GM20431 (cell line): ENCODE data around the gene DEPDC5.

Experiments used
- in situ Hi-C: fragments of 300-500 bp; cut with MseI, MboI; formaldehyde crosslinking; loops from one replicate; pipeline ENCODE4 v1.15.0; 2020; ENCODE audit warnings: low sequenced_read_pairs; ENCODE audit not compliant: unreplicated experiment

Gene DEPDC5

DNA sequence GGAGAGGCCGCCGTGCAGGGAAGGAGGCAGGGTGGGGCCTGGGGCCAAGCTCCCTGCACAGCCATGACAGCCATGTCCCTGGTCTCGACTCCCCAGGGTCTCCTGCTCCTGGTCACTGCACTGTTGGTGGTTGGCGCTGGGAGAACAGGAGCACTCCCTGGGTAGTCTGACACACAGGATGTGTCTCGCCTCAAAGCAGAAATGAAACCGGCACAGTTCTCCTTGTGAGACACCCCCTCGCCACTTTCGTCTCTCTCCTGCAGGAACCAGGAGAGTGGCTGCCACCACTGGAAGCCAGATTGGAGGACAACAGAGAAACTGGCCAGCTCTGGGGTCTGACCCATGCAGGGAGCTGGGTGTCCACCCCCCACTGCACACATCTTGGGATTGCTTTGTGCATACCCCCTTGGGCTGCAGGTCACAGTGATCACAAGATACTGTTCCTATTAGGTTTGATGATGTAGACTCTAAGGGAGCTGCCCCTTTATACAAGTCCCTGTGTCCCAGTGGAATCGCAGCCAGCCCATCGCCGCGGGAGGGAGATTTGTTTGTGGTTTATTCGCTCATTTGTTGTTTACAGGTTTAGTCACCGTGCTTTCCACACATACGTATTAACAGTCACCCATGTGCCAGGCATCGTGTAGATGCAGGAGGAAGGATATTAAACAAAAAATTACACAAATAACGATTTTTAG is 163.6 kb downstream of the DEPDC5 start:
- in situ Hi-C loops = no loop called here

DNA sequence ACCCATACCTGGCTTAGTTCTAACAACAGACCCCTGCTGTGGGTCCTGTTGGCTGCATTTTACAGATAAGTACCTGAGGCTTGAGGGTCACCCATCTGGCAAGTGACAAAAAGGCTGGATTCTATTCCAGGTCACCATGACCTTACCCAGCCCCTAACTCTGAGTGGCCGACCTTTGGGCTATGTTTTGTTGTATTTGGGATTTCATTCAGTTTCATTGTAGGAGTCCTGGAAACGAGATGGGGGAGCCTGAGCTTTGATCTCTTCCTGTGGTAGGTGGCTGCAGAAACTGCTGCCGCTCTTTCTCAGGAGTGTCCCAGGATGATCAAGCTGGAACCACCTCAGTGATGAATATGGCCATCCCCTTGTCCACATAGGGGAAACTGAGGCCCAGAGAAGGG is 165.9 kb downstream of the DEPDC5 start:
- in situ Hi-C loops = no loop called here

DNA sequence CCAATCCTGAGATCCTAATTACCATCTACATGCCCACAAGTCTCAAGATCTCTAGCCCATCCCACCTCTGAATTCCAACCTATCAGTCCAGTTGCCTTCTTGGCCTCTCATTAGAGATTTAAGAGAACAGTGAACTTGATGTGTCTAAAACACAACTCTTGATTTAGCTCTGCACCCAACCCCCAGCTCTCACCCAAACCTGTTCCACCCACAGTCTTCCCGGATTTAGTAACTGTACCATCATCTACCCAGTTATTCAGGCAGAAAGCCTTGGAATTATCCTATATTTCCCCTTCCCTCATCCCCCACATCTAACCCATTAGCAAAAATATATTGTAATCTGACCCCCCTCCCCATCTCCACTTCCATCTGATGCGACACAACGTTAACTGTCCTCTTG is 166.5 kb downstream of the DEPDC5 start:
- in situ Hi-C loops = no loop called here

DNA sequence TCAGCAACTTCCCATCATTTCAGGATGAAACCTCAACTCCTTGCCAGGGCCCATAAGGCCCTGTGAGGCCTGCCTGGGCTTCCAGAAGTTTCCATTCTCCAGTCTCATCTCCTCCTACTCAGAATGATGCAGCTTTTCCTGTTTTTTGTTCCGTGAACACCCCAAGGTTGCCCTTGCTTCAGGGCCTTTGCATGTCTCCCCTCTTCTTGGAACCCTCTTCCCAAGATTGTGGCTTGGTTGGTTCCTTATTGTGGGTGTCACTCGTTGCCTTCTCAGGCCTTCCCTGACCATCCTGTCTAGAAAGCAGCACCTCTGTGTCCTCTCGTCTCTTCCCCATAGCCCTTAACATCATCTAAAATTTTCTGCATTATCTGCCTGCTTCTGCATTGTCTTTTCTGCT is 167.3 kb downstream of the DEPDC5 start:
- in situ Hi-C loops = no loop called here

DNA sequence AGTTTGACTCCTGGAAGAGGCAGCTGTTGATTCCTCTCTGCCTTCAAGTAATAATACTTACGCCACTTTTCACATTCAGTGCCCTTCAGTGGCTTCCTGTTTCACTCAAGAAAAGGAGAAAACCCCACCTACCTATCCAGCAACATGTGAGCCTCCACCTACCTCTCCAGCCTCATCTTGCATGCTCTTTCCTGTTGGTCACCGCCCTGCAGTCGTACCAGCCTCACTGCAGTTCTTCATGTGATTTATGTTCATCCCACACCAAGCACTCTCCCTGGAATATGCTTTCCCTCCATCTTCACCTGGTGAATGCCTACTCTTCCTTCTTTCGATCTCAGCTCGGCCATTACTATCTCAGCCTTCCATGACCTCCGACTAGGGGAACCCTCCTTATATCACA is 168.7 kb downstream of the DEPDC5 start:
- in situ Hi-C loops = no loop called here

DNA sequence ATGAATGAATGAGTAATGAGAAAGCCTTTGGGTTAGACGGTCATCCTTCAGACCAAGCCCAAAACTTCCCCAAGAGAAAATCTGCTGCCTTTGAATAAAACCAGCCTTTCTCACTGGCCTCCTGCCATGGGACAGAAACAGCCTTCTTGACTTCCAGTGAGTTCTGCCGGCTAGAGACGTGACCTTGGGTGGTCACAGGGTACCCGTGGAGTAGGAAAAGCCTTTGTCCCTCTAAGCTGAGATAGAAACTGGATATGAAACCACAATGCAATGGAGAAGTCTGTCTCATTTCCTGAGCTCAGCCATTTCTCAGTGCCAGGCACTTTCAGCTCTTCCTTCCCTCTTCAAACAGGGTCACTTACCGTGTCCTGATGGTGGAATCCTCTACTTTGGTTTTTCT is 169.3 kb downstream of the DEPDC5 start:
- in situ Hi-C loops = no loop called here

DNA sequence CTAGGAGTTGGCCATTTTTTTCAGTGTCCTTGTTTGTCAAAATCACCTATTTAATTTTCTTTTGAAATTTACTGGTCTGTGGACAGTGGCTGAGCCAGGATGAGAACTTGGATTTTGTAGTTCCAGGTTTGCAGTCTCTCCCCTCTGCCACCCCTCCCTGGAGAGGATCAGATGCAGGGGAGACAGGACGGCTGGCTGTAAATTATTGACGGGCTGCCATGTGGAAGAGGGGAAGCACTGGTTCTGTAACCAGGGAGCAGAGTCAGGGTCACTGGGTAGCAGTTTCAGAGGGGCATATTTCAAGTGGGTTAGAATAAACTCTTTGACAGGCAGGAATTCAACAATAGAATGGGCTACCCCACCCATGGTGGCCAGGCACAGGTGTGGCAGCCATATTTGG is 169.9 kb downstream of the DEPDC5 start:
- in situ Hi-C loops = no loop called here

DNA sequence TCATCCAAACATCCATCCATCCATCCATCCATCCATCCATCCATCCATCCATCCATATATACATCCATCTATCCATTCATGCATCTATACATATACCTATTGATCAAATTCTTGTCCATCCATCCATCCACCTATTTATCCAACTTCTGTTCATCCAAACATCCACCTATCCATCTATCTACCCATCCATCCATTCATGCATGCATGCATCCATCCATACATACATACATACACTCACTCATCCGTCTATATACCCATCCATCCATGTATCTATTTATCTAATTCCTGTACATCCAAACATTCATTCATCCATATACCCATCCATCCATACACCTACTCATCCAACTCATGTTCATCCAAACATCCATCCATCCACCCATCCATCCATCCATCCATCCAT is 171.2 kb downstream of the DEPDC5 start:
- in situ Hi-C loops = no loop called here

DNA sequence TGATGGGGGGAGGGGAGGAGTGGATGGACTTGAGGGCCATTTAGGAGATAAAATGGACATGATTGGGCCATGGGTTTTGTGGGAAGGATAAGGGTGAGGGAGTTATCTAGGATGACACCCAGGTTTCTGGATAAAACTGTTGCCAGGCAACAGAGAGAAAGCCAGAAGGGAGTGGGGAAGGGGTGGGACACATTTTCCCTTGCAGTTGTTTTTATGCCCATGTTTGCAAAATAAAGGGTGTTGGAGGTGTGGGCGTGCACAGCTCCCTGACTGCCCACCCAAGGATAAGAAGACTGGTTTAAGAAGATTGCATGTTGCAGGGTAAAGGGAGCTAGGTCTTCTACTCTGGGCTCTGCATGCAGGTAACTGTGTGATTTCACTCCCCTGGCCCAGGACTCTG is 172.2 kb downstream of the DEPDC5 start:
- in situ Hi-C loops = no loop called here

DNA sequence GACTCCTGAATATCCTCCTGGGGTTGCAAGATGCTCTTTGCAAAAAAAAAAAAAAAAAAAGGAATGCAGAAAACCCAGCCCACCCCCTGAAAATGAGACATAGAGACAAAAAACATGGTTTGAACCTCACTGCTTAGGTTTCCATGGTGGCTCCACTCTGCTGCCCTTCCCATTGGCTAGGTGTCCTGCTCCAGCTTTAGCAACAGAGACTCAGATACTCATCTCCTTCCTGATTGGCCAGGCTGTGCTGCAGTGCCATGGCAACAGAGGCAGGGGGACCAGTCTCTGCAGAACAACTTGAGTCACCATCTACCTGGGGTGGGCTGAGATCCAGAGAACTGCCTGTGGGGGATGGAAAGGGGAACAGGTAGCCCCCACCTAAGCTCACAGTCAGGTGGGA is 173.2 kb downstream of the DEPDC5 start:
- in situ Hi-C loops = no loop called here

DNA sequence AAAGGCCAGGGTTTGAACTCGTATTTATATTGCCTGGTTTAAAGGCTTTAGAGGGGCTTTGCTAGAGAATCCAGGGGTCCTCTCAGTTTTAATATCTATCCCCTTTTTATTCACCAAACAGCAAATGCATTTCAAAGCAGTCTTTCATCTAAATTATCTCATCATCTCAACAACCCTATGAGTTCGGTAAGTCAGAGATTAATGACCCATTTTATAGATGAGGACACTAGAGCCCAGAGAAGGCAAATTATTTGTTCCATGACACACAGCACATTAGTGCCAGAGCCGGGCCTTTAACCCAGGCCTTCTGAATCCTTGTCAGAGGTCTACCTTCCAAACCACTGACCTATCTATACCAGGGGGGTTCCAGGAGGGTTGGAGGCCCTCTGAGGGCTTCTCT is 173.7 kb downstream of the DEPDC5 start:
- in situ Hi-C loops = no loop called here

DNA sequence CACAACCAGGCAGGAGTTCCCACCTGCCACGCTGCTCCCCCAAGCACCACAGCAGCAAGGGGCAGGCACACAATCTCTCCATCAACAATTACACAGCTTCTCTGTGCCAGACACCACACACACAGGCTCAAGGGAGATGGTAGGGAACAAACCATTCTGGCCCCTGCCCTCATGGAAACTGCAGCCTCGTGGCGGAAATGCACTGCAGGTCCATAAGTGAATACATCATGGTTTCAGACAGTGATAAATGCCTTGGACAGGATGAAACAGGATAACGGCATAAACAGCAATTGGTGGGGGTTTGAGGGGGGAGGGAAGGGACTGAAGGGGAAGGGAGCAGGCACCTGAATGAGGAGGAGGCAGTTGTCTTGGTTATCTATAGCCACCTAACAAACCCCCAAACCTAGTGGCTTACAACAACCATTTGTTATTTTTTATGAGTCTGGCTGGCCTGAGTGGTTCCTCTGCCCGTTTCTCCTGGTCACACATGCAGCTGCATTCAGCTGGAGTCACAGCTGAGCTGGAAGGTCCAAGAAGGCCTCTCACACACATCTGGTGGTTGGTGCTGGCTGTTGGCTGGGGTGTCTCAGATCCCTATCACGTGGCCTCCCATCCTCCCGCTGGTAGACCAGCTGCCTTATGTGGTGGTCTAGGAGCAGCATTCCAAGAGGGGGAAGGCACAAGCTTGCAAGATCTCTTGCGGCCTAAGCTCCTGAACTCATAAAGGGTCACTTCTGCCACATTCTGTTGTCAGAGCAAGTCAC is 175.5 kb downstream of the DEPDC5 start:
- in situ Hi-C loops = no loop called here

DNA sequence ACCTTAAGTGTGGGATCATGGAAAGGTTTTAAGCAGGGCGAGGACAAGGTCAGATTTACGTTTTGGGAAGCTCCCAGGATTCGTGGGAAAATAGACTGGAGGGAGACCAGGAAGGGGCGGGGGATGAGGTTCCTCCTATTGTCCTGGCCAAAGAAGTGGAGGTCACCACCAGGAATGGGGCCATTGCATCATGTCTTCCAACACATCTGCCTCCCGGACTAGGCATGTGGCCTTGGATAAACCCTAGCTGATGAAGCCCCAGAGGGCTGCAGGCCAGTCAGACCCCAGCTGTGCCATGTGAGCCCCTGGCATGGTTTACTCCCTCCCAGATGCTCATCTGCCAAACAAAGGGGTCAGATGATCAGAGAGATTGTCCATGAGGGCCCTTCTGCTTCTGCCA is 179.0 kb downstream of the DEPDC5 start:
- in situ Hi-C loops = no loop called here

DNA sequence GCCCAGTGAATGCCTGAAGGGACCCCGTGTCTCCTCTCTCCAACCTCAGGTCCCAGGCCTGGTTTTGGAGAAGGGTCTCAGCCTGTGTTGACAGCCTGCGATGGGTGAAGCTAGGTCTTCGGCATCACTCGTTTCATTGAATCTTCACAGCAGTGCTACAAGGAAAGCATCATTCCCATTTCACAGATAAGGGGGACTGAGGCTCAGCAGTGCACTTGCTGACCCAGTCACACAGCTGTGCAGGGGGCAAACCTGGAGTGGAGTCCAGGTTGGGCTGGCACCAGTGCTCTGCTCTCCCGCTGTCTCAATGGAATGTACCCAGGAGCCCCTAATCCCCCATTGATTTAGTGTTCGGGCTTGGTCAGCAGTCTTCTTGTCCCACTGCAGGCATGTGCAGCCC is 179.6 kb downstream of the DEPDC5 start:
- in situ Hi-C loops = no loop called here

DNA sequence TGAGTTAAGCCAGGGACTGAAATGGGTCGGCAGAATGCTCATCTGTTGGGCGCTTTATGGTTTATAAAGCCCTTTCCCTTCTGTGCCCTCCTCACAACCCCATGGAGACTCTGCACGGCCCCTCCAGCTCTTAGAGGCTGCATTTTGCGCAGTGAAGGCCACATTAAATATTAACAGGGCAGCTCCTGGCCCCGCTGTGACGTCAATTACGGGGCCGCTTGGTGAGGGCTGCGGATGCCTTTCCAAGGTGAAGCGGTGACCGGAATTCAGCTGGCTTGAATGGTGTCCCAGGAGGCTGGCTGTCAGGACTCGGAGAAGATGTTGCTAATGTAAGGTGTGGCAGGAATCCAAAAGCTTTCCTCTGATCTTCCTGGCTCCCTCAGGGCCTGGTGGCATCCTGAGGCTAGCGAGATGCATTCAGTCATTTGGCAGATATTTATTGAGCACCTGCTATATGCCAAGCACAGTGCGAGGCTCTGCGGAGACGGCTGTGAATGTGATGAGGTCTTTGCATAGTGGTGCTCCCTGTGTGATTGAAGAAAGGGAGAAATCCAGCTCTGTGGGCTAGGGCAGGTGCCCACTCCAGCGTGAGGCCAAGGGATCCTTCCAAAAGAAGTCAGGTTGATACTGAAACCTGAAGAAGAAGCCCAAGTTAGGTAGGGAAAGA is 180.1 kb downstream of the DEPDC5 start:
- in situ Hi-C loops = no loop called here

DNA sequence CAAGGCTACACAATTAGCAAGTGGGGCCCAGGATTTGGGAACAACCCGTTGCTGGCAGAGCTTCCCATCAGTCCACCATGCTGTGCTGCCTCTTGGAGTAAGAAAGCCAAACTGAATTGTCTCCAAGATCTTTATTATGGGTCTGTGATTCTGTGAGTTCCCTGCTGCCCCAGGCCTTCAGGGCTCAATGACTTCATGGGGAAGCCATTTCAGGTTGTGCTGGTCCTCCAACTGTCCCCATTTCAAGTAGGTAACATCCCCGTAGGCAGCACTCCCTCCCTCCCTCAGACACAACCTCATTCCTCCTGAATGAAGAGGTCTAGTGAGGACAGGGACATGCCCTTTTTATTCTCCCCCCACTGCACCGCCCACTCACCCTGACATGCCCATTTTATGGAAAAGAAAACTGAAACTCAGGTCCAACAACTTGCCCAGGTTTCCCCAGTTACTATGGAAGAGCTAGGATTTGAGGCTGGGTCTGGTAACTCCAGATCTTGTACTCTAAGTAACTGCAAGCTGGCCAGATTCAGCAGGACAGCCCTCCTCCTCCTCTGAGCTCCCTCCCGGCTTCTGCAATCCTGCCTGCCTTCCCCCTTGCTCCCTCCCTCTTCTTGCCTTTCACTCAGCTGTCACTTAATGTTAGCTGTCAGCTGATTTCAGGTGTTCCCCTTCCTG is 182.3 kb downstream of the DEPDC5 start:
- in situ Hi-C loops = no loop called here

DNA sequence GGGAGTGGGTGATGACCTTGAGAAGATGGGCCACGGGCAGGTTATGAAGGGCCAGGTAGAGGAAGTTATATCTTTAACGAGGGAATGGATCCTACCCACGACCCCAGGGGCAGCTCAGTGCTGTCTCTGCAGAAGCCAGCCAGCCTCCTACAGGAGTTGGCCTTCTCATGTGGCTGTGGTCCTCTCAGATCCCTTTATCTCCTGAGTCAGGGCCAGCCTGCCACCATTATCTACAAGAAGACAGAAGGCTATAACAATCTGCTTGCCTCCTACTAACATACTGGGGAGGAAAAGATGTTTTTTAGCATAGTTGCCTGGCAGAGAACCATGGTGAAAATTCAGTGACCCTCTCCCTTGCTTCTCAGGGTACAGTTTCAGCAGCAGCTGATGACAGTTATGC is 183.5 kb downstream of the DEPDC5 start:
- in situ Hi-C loops = no loop called here

DNA sequence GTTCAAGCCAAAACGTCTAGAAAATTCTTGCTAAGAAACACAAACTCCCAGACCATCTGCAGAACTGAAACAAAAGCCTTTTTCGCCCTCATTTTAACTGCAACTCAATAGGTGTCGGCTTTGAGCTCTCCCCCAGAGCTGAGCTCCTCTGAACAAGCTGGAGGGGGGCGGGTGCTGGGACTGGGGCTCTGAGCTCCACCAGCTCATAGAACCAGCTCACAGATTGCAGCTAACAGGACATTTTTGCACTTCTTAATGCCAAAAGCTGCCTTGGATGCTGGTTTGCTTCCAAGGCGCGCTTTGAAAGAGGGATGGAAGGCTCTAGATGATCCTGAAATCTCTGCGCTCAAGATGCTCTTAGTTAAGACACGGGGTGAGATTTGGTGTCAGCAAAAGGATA is 184.5 kb downstream of the DEPDC5 start:
- in situ Hi-C loops = no loop called here

DNA sequence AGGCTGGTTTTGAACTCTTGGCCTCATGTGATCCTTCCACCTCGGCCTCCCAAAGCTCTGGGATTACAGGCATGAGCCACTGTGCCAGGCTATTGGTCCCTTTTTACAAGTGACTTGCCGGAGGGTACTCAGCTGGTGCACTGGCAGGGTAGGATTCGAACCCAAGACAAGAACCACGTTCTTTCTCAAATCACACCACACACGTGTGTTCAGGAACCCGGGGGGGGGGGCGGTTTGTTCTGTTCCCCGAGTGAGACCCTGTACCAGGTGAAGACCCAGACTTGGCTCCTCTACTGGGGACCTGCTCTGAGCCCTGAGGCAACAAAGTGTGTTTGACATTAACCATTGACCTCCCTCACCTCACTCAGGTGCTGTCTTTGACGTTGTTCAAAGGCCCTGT is 186.7 kb downstream of the DEPDC5 start:
- in situ Hi-C loops = no loop called here

DNA sequence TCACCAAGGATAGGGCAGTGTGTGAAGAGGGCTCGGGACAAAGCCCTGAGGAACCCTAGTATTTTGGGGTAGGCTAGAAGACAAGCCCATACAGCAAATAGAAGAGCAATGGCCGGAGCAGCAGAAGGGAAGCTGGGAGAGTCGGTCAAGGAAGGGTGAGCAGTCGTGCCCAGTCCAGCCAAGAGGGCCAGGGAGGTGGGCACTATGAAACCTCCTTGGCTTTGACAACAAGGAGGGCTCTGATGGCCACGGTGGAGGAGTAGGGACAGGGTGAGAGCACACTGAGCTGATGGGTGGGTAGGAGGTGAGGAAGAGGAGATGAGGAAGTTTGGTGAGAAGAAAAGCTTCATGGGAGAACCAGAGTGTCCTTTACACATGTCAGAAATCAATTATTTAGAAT is 188.3 kb downstream of the DEPDC5 start:
- in situ Hi-C loops = no loop called here
